DND-41 (cell line): ENCODE data around the gene ZNF688.

Experiments
- CTCF ChIP-seq: IDR thresholded peaks from 2 replicates; pipeline ENCODE4 v1.5.1; 2012; ENCODE audit warnings: borderline replicate concordance, low read length, moderate library complexity, mild to moderate bottlenecking; ENCODE audit not compliant: poor library complexity, severe bottlenecking; ENCODE audit errors: extremely low read depth
- EZH2 ChIP-seq: IDR thresholded peaks from 3 replicates; pipeline ENCODE4 v1.6.1; 2012; ENCODE audit warnings: borderline replicate concordance, low read depth, mild to moderate bottlenecking, moderate library complexity, low read length, inconsistent platforms; ENCODE audit not compliant: severe bottlenecking

GRCh38 chr16:30559690-30560089 is 11.8 kb downstream of the ZNF688 start:
- TF ChIP-seq CTCF (no peak), EZH2 (no peak)
